Measurements from ENCODE around the gene YDJC.

The YDJC gene

DNA sequence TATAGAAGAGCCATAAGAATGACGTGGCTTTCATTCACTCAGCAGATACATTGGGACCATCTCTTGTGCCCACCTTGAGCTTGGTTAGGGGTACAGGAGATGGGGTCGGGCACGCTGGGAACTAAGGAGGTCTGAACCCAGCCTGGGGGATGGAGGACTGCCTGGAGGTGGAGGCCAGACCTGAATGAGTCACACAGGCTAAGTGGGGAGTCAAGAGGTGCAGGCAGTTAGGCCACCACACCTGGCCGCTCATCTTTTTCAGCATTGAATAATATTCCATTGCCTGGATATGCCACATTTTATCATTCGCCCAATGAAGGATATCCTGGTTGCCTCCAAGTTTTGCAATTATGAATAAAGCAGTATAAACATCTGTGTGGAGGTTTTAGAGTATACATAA is 32.2 kb upstream of the YDJC start:
- H3K27me3 ChIP-seq (ENCODE audit: control insufficient read depth in 1 of 2, insufficient read depth in 1 of 2, low read length in 2 of 2), result peaks cover 15 to 27% of the 10 kb centered on the region in 2 experiments
- no peak overlapping the region for H2BK15ac ChIP-seq (ENCODE audit: low read depth, poor library complexity, severe bottlenecking)
- H2AFZ ChIP-seq (ENCODE audit: low read depth, low read length), result no peak overlapping the region
- H2BK5ac ChIP-seq (ENCODE audit: low read depth, low read length, poor library complexity, severe bottlenecking), result no peak overlapping the region
- no peaks in the 10 kb centered on the region for H3K9me3 ChIP-seq (ENCODE audit: control insufficient read depth, low read length)
- 92% methylated on average over 3 of the region's 5 CpGs for WGBS
- H2BK12ac ChIP-seq (ENCODE audit: low read length in 2 of 2), result no peak overlapping the region
- peaks cover 18% of the 10 kb centered on the region for H3K4me1 ChIP-seq (ENCODE audit: control insufficient read depth, insufficient read depth, low read depth, low read length)
- no peak overlapping the region for H2AK5ac ChIP-seq (ENCODE audit: low read length, severe bottlenecking)
- no peak overlapping the region for H3K4me2 ChIP-seq (ENCODE audit: low read length, poor library complexity, severe bottlenecking)
- no peak overlapping the region for H4K8ac ChIP-seq (ENCODE audit: low read length)
- no peak overlapping the region for H4K91ac ChIP-seq (ENCODE audit: low read length)
- DNase-seq, result no peak
- H3K4me3 ChIP-seq (ENCODE audit: insufficient read depth in 1 of 2, low read depth in 1 of 2, low read length in 2 of 2), result no peak overlapping the region
- no peaks in the 10 kb centered on the region for H3K36me3 ChIP-seq (ENCODE audit: control insufficient read depth in 1 of 2, insufficient read depth in 2 of 2, low read depth in 1 of 2, low read length in 2 of 2)
- no peak overlapping the region for H2BK120ac ChIP-seq (ENCODE audit: low read depth, low read length)
- H3K79me1 ChIP-seq (replicated peaks; ENCODE audit: low read length, poor library complexity, severe bottlenecking), result peaks cover 3% of the 10 kb centered on the region
- H3K23ac ChIP-seq (ENCODE audit: low read length in 2 of 2), result no peak overlapping the region
- no peak overlapping the region for H3K27ac ChIP-seq (ENCODE audit: low read length, poor library complexity, severe bottlenecking)
- no peak overlapping the region for H3K9ac ChIP-seq (ENCODE audit: low read length)
- H3K14ac ChIP-seq (ENCODE audit: low read length in 2 of 2), result no peak overlapping the region
- H3K18ac ChIP-seq (ENCODE audit: low read depth in 1 of 2, low read length in 2 of 2), result no peak overlapping the region
- H3K4ac ChIP-seq (ENCODE audit: low read depth in 1 of 2, low read length in 2 of 2), result no peak overlapping the region

DNA sequence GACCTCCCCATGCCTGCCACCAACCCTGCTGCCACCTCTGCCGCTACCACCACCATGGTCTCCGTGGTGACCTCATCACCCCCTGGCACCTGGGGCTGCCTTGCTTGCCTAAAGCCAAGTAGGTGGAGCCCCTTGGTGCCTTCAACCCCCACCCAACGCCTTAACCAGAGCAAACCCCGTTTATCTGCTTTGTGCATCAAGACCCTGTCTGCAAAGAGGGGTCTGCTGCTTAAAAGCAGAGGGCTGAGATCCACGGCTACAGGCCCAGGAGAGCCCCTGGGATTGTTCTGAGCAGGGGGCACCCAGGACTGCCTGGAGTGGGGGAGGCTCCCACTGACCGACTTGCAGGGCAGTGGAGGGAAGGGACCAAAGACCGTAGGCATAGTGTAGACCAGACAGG is 31.1 kb upstream of the YDJC start:
- H3K27me3 ChIP-seq (ENCODE audit: control insufficient read depth in 1 of 2, insufficient read depth in 1 of 2, low read length in 2 of 2), result peaks cover 15 to 32% of the 10 kb centered on the region in 2 experiments
- H2BK12ac ChIP-seq (ENCODE audit: low read length in 2 of 2), result no peak overlapping the region
- no peak overlapping the region for H3K27ac ChIP-seq (ENCODE audit: low read length, poor library complexity, severe bottlenecking)
- no peak overlapping the region for H3K14ac ChIP-seq (ENCODE audit: low read length in 2 of 2)
- H3K4ac ChIP-seq (ENCODE audit: low read depth in 1 of 2, low read length in 2 of 2), result no peak overlapping the region
- no peak overlapping the region for H2BK120ac ChIP-seq (ENCODE audit: low read depth, low read length)
- H3K4me3 ChIP-seq (ENCODE audit: insufficient read depth in 1 of 2, low read depth in 1 of 2, low read length in 2 of 2), result no peak overlapping the region
- no peaks in the 10 kb centered on the region for H3K79me1 ChIP-seq (replicated peaks; ENCODE audit: low read length, poor library complexity, severe bottlenecking)
- WGBS, result 82% methylated on average over 7 of the region's 7 CpGs
- H3K18ac ChIP-seq (ENCODE audit: low read depth in 1 of 2, low read length in 2 of 2), result no peak overlapping the region
- H3K4me2 ChIP-seq (ENCODE audit: low read length, poor library complexity, severe bottlenecking), result no peak overlapping the region
- DNase-seq, result no peak
- no peak overlapping the region for H4K8ac ChIP-seq (ENCODE audit: low read length)
- no peak overlapping the region for H3K23ac ChIP-seq (ENCODE audit: low read length in 2 of 2)
- no peak overlapping the region for H2BK15ac ChIP-seq (ENCODE audit: low read depth, poor library complexity, severe bottlenecking)
- H3K36me3 ChIP-seq (ENCODE audit: control insufficient read depth in 1 of 2, insufficient read depth in 2 of 2, low read depth in 1 of 2, low read length in 2 of 2), result no peaks in the 10 kb centered on the region
- H2AK5ac ChIP-seq (ENCODE audit: low read length, severe bottlenecking), result no peak overlapping the region
- H4K91ac ChIP-seq (ENCODE audit: low read length), result no peak overlapping the region
- H2AFZ ChIP-seq (ENCODE audit: low read depth, low read length), result no peak overlapping the region
- no peaks in the 10 kb centered on the region for H3K9me3 ChIP-seq (ENCODE audit: control insufficient read depth, low read length)
- peaks cover 17% of the 10 kb centered on the region for H3K4me1 ChIP-seq (ENCODE audit: control insufficient read depth, insufficient read depth, low read depth, low read length)
- H3K9ac ChIP-seq (ENCODE audit: low read length), result no peak overlapping the region
- no peak overlapping the region for H2BK5ac ChIP-seq (ENCODE audit: low read depth, low read length, poor library complexity, severe bottlenecking)

DNA sequence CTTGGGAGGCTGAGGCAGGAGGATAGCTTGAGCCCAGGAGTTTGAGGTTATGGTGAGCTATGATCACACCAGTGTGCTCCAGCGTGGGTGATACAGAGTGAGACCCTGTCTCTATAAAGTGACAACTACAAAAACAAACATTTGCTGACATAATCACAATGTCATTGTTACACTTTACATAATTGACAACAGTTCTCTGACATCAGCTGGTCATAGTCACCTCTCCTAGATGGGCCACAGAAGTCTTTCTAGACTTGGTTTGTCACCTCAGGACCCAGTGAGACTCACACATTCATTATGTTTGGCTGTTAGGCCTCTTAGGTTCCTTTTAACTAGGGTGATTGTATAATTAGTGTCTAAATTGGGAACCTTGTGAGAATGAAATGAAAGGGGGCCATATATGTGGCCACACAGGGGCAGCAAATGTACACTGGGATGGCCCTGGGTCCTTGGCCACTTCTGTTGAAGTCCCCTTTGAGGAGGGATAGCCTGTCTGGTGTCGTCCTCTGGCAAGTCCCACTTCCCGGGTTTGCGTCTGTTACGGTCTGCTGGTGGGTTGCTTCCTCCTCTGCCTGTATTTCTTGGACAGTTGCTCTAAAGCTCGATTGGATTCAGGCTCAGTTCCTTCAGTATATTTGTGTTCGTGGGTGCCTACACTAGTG is 30.2 kb upstream of the YDJC start:
- Histone ChIP-seq H2BK12ac (ENCODE audit: low read length in 2 of 2) (no peak overlapping the region), H3K18ac (ENCODE audit: low read depth in 1 of 2, low read length in 2 of 2) (no peak overlapping the region), H3K9ac (ENCODE audit: low read length) (no peak overlapping the region), H3K27ac (ENCODE audit: low read length, poor library complexity, severe bottlenecking) (no peak overlapping the region), H3K14ac (ENCODE audit: low read length in 2 of 2) (no peak overlapping the region), H3K4ac (ENCODE audit: low read depth in 1 of 2, low read length in 2 of 2) (no peak overlapping the region), H3K4me3 (ENCODE audit: insufficient read depth in 1 of 2, low read depth in 1 of 2, low read length in 2 of 2) (no peak overlapping the region), H3K4me1 (ENCODE audit: control insufficient read depth, insufficient read depth, low read depth, low read length) (peaks cover 13% of the 10 kb centered on the region), H2BK5ac (ENCODE audit: low read depth, low read length, poor library complexity, severe bottlenecking) (no peak overlapping the region), H3K27me3 (ENCODE audit: control insufficient read depth in 1 of 2, insufficient read depth in 1 of 2, low read length in 2 of 2) (peaks cover 15 to 32% of the 10 kb centered on the region in 2 experiments), H2AFZ (ENCODE audit: low read depth, low read length) (no peak overlapping the region), H2BK120ac (ENCODE audit: low read depth, low read length) (no peak overlapping the region), H3K23ac (ENCODE audit: low read length in 2 of 2) (no peak overlapping the region), H3K4me2 (ENCODE audit: low read length, poor library complexity, severe bottlenecking) (no peak overlapping the region), H3K9me3 (ENCODE audit: control insufficient read depth, low read length) (no peaks in the 10 kb centered on the region), H4K8ac (ENCODE audit: low read length) (no peak overlapping the region), H3K79me1 (replicated peaks; ENCODE audit: low read length, poor library complexity, severe bottlenecking) (no peaks in the 10 kb centered on the region), H4K91ac (ENCODE audit: low read length) (no peak overlapping the region), H2AK5ac (ENCODE audit: low read length, severe bottlenecking) (no peak overlapping the region), H3K36me3 (ENCODE audit: control insufficient read depth in 1 of 2, insufficient read depth in 2 of 2, low read depth in 1 of 2, low read length in 2 of 2) (no peaks in the 10 kb centered on the region), H2BK15ac (ENCODE audit: low read depth, poor library complexity, severe bottlenecking) (no peak overlapping the region)
- WGBS, result 85% methylated on average over 7 of the region's 7 CpGs
- DNase-seq, result no peak

DNA sequence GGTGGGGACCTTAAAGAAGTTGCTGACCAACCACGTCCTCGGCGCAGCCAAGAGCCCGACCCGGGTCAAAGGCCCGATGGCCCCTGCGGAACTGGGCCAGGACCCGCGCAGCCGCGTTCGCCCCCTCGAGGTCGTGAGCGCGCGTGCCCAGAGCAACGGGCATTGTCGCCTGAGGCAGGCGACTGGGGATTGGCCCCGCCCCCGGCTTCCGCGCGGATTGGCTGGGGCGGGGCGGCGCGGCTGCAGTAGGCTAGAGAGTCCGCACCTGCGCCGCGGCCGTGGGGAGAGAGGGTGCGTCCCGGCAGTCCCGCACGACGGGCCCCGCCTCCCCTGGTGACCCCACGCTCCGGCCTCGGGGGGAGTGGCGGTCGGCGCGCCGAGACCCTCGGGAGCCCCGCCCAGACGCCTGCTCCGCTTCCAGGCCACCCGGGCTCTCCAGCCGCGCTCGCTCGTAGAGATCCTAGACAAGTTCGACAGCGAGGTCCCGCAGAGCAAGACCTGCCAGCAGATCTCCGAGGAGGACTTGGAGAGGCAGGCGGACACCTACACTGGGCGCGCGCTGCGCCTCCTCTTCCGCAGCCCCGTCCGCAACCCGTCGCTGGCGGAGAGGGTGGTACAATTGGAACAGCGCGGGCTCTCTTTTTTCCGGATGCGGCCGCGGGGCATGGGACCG is 27.7 kb upstream of the YDJC start:
- Histone ChIP-seq H3K4me3 (ENCODE audit: insufficient read depth in 1 of 2, low read depth in 1 of 2, low read length in 2 of 2) (peak overlapping the region; percentile 61 to 72), H2AK5ac (ENCODE audit: low read length, severe bottlenecking) (no peak overlapping the region), H3K27me3 (ENCODE audit: control insufficient read depth in 1 of 2, insufficient read depth in 1 of 2, low read length in 2 of 2) (peaks cover 15 to 32% of the 10 kb centered on the region in 2 experiments), H3K36me3 (ENCODE audit: control insufficient read depth in 1 of 2, insufficient read depth in 2 of 2, low read depth in 1 of 2, low read length in 2 of 2) (peaks cover 6% of the 10 kb centered on the region in 2 experiments), H3K23ac (ENCODE audit: low read length in 2 of 2) (peak overlapping the region in 1 of 2 experiments; percentile 65), H3K18ac (ENCODE audit: low read depth in 1 of 2, low read length in 2 of 2) (peak overlapping the region; percentile 57 to 68), H2BK5ac (ENCODE audit: low read depth, low read length, poor library complexity, severe bottlenecking) (no peak overlapping the region), H3K79me1 (replicated peaks; ENCODE audit: low read length, poor library complexity, severe bottlenecking) (peaks cover 10% of the 10 kb centered on the region), H2BK12ac (ENCODE audit: low read length in 2 of 2) (no peak overlapping the region), H3K9me3 (ENCODE audit: control insufficient read depth, low read length) (no peaks in the 10 kb centered on the region), H2BK15ac (ENCODE audit: low read depth, poor library complexity, severe bottlenecking) (no peak overlapping the region), H2AFZ (ENCODE audit: low read depth, low read length) (peak overlapping the region; percentile 74), H3K27ac (ENCODE audit: low read length, poor library complexity, severe bottlenecking) (no peak overlapping the region), H3K4me2 (ENCODE audit: low read length, poor library complexity, severe bottlenecking) (peak overlapping the region; percentile 74), H4K91ac (ENCODE audit: low read length) (no peak overlapping the region), H3K14ac (ENCODE audit: low read length in 2 of 2) (no peak overlapping the region), H3K4ac (ENCODE audit: low read depth in 1 of 2, low read length in 2 of 2) (no peak overlapping the region), H2BK120ac (ENCODE audit: low read depth, low read length) (no peak overlapping the region), H3K4me1 (ENCODE audit: control insufficient read depth, insufficient read depth, low read depth, low read length) (peaks cover 22% of the 10 kb centered on the region), H4K8ac (ENCODE audit: low read length) (peak overlapping the region; percentile 1), H3K9ac (ENCODE audit: low read length) (no peak overlapping the region)
- WGBS, result under 1% methylated on average over 69 of the region's 79 CpGs
- DNase-seq, result peak; percentile 60

Data from mesenchymal stem cell (in vitro differentiated cells and primary cell).